Astrocyte (in vitro differentiated cells and primary cell): Measurements from ENCODE around the gene MYLIP. TPM values are rescaled to one million over a fixed set of nuclear protein-coding genes. Genes with fewer than 3 reads are reported as not detected.
A peak's percentile ranks its signal among the peaks of the same experiment; 100 is the strongest.

Source experiments
- DNase-seq: peaks from one replicate; pipeline ENCODE4 v3.0.0-alpha.2; 2010; ENCODE audit warnings: low read depth
- FAIRE-seq: peaks from 2 replicates; lab custom pipeline; 2011; peaks lifted over from hg19 to GRCh38; lab: Jason Lieb, UNC
- H2AFZ ChIP-seq: 2 replicates; pipeline ENCODE4 v1.6.0; 2012; ENCODE audit warnings: low read depth, low read length, inconsistent platforms
- H3K27ac ChIP-seq: 2 replicates; pipeline ENCODE4 v1.5.1; 2011; ENCODE audit warnings: low read depth, low read length, inconsistent platforms
- H3K27me3 ChIP-seq: 2 replicates; pipeline ENCODE4 v1.6.0; 2011; ENCODE audit warnings: low read length, inconsistent platforms; ENCODE audit not compliant: insufficient read depth
- H3K36me3 ChIP-seq: 2 replicates; pipeline ENCODE4 v1.5.1; 2011; ENCODE audit warnings: low read length, inconsistent platforms; ENCODE audit not compliant: insufficient read depth
- H3K4me1 ChIP-seq: 2 replicates; pipeline ENCODE4 v1.5.1; 2011; ENCODE audit warnings: low read length, inconsistent platforms; ENCODE audit not compliant: insufficient read depth
- H3K4me2 ChIP-seq: 2 replicates; pipeline ENCODE4 v1.6.0; 2012; ENCODE audit warnings: low read length, inconsistent platforms
- H3K4me3 ChIP-seq: 2 replicates; pipeline ENCODE4 v1.5.1; 2011; ENCODE audit warnings: low read depth, mild to moderate bottlenecking, low read length, inconsistent platforms; ENCODE audit not compliant: insufficient read depth
- H3K79me2 ChIP-seq: 2 replicates; pipeline ENCODE4 v1.6.0; 2012; ENCODE audit warnings: mild to moderate bottlenecking, low read length, inconsistent platforms; ENCODE audit not compliant: insufficient read depth
- H3K9ac ChIP-seq: 2 replicates; pipeline ENCODE4 v1.6.0; 2012; ENCODE audit warnings: mild to moderate bottlenecking, low read length, inconsistent platforms
- H3K9me3 ChIP-seq: 2 replicates; pipeline ENCODE4 v1.5.1; 2012; ENCODE audit warnings: low read depth, mild to moderate bottlenecking, low read length, inconsistent platforms; ENCODE audit not compliant: insufficient read depth
- H4K20me1 ChIP-seq: 2 replicates; pipeline ENCODE4 v1.6.0; 2012; ENCODE audit warnings: low read length, inconsistent platforms; ENCODE audit not compliant: insufficient read depth
- H3K27ac Mint-ChIP-seq: one replicate; pipeline ENCODE4 v1.8.0; 2021; ENCODE audit warnings: mild to moderate bottlenecking, mixed read lengths; ENCODE audit not compliant: unreplicated experiment
- H3K27me3 Mint-ChIP-seq: one replicate; pipeline ENCODE4 v1.8.0; 2021; ENCODE audit warnings: low read depth, mixed read lengths; ENCODE audit not compliant: unreplicated experiment
- H3K36me3 Mint-ChIP-seq: one replicate; pipeline ENCODE4 v1.8.0; 2021; ENCODE audit warnings: low read depth, mixed read lengths; ENCODE audit not compliant: unreplicated experiment
- H3K4me1 Mint-ChIP-seq: one replicate; pipeline ENCODE4 v1.8.0; 2021; ENCODE audit warnings: low read depth, mixed read lengths; ENCODE audit not compliant: unreplicated experiment
- H3K4me3 Mint-ChIP-seq: one replicate; pipeline ENCODE4 v1.8.0; 2021; ENCODE audit warnings: mild to moderate bottlenecking, moderate library complexity, mixed read lengths; ENCODE audit not compliant: unreplicated experiment
- H3K9me3 Mint-ChIP-seq: one replicate; pipeline ENCODE4 v1.8.0; 2021; ENCODE audit warnings: mild to moderate bottlenecking, mixed read lengths; ENCODE audit not compliant: unreplicated experiment
- CTCF ChIP-seq: IDR thresholded peaks from 2 replicates; pipeline ENCODE4 v1.5.1; 2011; ENCODE audit warnings: low read depth, mild to moderate bottlenecking, inconsistent platforms, low read length, moderate library complexity; ENCODE audit not compliant: insufficient read depth
- EZH2 ChIP-seq: IDR thresholded peaks from 2 replicates; pipeline ENCODE4 v1.6.1; 2012; ENCODE audit warnings: mild to moderate bottlenecking, low read length, inconsistent platforms; ENCODE audit not compliant: insufficient read depth
- total RNA-seq: library from RNA; stranded (reverse); gene quantifications from 2 replicates; pipeline ENCODE4 v1.2.1, GENCODE V29; 2021

The MYLIP gene
- total RNA-seq, 1 donor from 2014 or later = 12.9 TPM

DNA sequence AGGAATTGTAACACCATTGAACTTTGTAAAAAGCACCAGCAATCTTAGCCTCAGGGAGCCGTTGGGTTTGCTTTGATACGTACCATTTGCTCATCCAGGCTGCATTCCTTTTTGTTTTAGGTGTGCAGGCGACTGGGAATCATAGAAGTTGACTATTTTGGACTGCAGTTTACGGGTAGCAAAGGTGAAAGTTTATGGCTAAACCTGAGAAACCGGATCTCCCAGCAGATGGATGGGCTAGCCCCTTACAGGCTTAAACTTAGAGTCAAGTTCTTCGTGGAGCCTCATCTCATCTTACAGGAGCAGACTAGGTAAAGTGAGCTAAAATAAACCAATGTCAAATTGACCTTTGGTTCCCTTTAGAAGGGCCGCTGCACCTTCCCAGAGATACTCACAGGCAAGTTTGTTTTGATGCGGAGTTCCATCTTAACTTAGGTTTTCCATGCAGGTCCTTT lies 1.6 kb downstream of the MYLIP start:
- Histone ChIP-seq H3K4me1 (peaks cover 19% of the 10 kb centered on the region), H3K27me3 (peaks cover 18% of the 10 kb centered on the region), H3K4me3 (peak overlapping the region; percentile 62), H3K36me3 (no peaks in the 10 kb centered on the region), H3K9me3 (no peaks in the 10 kb centered on the region), H3K27ac (peak overlapping the region; percentile 26), H3K79me2 (no peaks in the 10 kb centered on the region), H4K20me1 (peaks cover 4% of the 10 kb centered on the region), H3K4me2 (peak overlapping the region; percentile 85), H2AFZ (no peak overlapping the region), H3K9ac (peak overlapping the region; percentile 85)
- no peaks in the 10 kb centered on the region for H3K36me3 Mint-ChIP-seq
- no peaks in the 10 kb centered on the region for H3K27me3 Mint-ChIP-seq
- peak overlapping the region; percentile 93 for H3K27ac Mint-ChIP-seq
- no peaks in the 10 kb centered on the region for H3K9me3 Mint-ChIP-seq
- FAIRE-seq (no peak), DNase-seq (no peak)
- TF ChIP-seq CTCF (no peak), EZH2 (no peak)
- peak overlapping the region; percentile 100 for H3K4me3 Mint-ChIP-seq
- H3K4me1 Mint-ChIP-seq = peaks cover 24% of the 10 kb centered on the region

DNA sequence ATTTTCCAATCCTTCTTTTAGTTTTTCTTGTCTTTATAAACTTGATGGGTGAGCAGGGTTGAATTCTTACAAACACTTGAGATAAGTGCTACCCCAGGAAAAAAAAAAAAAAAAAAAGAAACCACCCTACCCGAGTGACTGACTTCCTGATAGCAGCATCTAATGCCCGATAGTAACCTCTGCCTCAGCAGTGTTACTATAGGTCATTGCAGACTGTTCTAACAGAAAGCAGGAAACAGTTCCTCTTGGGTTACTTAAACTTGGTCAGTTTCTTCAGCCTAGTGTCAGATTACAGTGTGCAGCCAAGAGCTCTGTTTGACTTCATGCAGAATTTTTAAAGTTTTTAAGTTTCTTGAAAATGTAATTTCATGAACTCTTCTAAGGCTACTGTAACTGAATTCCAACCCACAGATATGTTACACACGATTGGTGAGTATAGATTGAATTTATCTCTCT lies 2.1 kb downstream of the MYLIP start:
- no peaks in the 10 kb centered on the region for H3K9me3 Mint-ChIP-seq
- H4K20me1 ChIP-seq = peaks cover 4% of the 10 kb centered on the region
- no peaks in the 10 kb centered on the region for H3K79me2 ChIP-seq
- no peak overlapping the region for H2AFZ ChIP-seq
- TF ChIP-seq EZH2 (no peak), CTCF (no peak)
- peak overlapping the region; percentile 85 for H3K4me2 ChIP-seq
- H3K36me3 Mint-ChIP-seq = no peaks in the 10 kb centered on the region
- H3K27ac Mint-ChIP-seq = peak overlapping the region; percentile 93
- H3K4me3 Mint-ChIP-seq = peak overlapping the region; percentile 100
- H3K9ac ChIP-seq = peak overlapping the region; percentile 85
- H3K4me1 Mint-ChIP-seq = peaks cover 27% of the 10 kb centered on the region
- peaks cover 19% of the 10 kb centered on the region for H3K4me1 ChIP-seq
- no peaks in the 10 kb centered on the region for H3K9me3 ChIP-seq
- DNase-seq (peak; percentile 79), FAIRE-seq (peak; percentile 17)
- H3K36me3 ChIP-seq = no peaks in the 10 kb centered on the region
- peaks cover 18% of the 10 kb centered on the region for H3K27me3 ChIP-seq
- peak overlapping the region; percentile 62 for H3K4me3 ChIP-seq
- no peaks in the 10 kb centered on the region for H3K27me3 Mint-ChIP-seq
- H3K27ac ChIP-seq = peak overlapping the region; percentile 13

GRCh38 chr6:16132909-16133308 lies 4.0 kb downstream of the MYLIP start:
- H3K9ac ChIP-seq = no peak overlapping the region
- peaks cover 33% of the 10 kb centered on the region for H3K4me1 ChIP-seq
- H3K27ac Mint-ChIP-seq = no peak overlapping the region
- H3K36me3 ChIP-seq = no peaks in the 10 kb centered on the region
- no peak overlapping the region for H3K27ac ChIP-seq
- H3K9me3 ChIP-seq = no peaks in the 10 kb centered on the region
- H3K4me3 ChIP-seq = no peak overlapping the region
- FAIRE-seq (no peak), DNase-seq (no peak)
- TF ChIP-seq EZH2 (no peak), CTCF (no peak)
- H3K27me3 ChIP-seq = peaks cover 6% of the 10 kb centered on the region
- H3K4me2 ChIP-seq = no peak overlapping the region
- no peaks in the 10 kb centered on the region for H3K27me3 Mint-ChIP-seq
- peaks cover 45% of the 10 kb centered on the region for H3K4me1 Mint-ChIP-seq
- peaks cover 4% of the 10 kb centered on the region for H4K20me1 ChIP-seq
- H3K9me3 Mint-ChIP-seq = no peaks in the 10 kb centered on the region
- H3K4me3 Mint-ChIP-seq = no peak overlapping the region
- no peaks in the 10 kb centered on the region for H3K36me3 Mint-ChIP-seq
- H3K79me2 ChIP-seq = no peaks in the 10 kb centered on the region
- H2AFZ ChIP-seq = no peak overlapping the region
